NK-92 (cell line): ENCODE data around the gene GATA2.

ENCODE experiments used
- DNase-seq: peaks from one replicate; lab custom pipeline; 2025; ENCODE audit not compliant: unreplicated experiment; lab: John Stamatoyannopoulos, UW

GATA2 gene

DNA sequence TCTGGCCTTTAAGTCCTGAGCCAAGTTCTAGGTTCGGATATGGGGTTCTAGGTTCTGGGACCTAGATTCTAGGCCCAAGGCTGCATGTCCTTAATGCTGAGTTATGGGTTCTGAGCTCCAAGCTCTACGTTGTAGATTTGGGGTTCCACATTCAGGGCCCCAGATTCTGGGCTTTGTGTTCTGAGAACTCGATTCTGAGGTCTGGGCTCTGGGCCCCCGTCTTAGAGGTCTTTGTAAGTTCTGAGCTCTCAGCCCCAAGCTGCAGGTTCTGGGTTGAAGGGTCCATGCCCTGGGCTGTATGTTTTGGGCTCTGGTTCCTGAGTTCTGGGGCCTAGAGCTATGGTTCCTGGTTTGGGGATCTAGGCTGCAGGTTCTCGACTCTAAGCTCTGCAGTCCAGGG, 16.3 kb downstream of the GATA2 start:
- no peak for DNase-seq

DNA sequence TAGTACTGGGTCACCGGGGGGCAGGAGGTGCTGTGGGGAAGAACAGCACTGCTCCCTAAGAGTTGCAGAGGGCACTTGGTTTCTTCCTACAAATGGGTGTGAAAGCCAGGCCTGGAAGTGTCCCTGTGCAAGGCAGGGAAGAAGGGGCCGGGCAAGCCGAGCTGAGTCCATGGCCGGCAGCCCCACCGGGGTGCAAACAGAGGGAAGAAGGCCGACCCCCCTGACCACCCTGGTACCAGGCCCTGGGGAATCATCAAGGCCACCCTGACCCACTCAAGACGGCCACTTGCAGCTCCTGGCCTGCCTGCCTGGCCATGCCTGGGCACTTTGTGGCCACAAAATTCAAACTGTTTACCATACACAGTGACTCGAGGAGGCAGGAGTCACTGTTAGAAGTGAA, 17.6 kb downstream of the GATA2 start:
- DNase-seq, result no peak

DNA sequence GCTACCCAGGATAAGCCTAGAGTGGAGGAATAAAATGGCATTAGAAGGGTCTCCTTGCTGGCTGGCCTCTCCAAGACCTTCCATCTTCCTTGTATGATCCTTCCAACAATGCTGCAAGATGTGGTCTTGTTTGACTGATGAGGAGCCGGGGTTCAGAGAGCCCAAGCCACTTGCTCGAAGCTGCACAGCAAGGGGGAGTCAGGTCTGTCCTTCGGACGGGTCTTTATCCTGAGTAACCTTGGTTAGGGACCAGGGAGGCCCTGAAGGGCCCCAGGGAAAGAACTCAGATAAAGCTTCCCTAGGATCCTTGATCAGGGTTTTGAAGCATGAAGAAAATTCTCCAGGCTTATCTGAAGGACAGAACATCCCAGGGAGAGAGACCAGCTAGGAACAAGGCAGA, 19.3 kb downstream of the GATA2 start:
- no peak for DNase-seq

DNA sequence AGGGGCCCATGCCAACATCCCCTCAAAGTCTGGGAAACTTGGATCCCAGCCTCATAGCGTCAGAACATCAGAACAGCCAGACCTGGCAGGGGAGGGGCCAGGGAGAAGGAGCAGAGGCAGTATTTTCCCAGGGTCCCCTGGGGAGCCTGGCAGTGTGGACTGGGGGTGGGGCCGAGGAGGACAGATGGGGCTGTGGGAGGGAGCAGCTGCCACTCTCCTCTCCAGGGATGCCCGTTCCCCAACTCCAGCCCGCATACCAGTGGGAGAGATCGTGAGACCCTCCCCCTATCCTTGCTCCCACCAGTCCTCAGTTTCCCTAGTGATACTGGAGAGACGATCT, 19.9 kb downstream of the GATA2 start:
- no peak for DNase-seq

DNA sequence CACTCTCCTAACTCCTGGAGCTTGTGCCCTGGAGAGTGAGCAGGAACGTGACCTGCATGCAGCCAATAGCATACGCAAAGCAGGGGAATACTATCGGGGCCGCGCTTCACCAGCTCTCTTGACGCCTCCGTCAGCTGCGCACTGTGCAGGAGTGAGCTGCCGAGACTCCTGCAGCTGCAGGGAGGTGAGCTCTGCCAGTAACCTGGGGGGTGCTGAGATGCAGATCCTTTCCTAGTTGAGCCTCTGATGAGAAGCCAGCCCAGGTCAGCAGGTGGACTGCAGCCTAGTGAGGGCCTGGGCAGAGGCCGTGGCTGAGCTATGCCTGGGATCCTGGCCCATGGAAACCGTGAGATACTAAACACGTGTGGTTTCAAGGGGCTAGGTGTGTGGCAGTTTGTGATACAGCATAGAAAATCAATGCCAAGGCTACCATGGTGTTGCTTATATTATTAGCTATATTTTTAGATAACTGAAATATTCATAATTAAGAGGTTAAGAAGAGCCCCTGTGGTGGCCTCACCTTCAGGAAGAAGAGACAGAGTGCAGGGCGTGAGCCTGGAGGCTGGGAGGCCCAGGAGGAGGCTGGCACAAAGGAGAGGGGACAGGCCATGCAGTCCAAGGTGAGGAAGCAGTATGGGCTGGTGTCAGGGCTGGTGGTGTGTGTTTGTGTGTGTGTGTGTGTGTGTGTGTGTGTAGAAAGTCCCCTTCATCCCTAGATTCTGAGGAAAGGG, 20.4 kb downstream of the GATA2 start:
- DNase-seq, result no peak

DNA sequence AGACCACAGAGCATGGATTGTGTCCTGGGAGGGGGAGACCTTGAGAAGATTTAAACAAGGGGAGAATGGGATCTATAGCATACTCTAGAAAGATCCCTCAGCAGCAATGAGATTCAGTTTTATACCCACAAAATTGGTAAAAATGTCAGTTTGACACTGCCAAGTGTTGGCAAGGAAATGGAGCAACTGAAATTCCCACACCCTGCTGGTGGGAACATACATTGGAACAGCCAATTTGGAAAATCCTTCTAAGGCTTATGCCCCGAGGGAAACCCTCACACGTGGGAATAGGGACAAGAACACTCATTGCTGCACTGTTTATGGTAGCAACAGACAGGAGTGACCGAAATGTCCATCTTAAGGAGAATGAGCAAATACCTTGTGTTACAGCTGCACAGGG, 21.3 kb downstream of the GATA2 start:
- no peak for DNase-seq

DNA sequence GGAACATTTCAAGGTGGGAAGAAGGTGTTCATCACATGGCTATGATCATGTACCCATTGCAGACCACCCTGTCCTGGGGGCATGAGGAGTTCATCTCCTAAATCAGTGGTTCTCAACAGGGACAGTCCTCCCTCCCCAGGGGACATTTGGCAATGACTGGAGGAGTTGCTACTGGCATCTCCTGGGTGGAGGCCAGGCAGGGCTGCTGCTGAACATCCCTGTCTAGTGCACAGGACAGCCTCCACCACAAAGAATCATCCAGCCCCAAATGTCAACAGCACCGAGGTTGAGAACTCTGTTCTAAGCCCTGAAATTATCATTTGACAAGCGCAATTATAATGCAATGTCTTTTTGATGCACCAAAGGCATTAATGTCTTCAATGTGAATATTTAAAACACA, 21.9 kb downstream of the GATA2 start:
- DNase-seq, result no peak

DNA sequence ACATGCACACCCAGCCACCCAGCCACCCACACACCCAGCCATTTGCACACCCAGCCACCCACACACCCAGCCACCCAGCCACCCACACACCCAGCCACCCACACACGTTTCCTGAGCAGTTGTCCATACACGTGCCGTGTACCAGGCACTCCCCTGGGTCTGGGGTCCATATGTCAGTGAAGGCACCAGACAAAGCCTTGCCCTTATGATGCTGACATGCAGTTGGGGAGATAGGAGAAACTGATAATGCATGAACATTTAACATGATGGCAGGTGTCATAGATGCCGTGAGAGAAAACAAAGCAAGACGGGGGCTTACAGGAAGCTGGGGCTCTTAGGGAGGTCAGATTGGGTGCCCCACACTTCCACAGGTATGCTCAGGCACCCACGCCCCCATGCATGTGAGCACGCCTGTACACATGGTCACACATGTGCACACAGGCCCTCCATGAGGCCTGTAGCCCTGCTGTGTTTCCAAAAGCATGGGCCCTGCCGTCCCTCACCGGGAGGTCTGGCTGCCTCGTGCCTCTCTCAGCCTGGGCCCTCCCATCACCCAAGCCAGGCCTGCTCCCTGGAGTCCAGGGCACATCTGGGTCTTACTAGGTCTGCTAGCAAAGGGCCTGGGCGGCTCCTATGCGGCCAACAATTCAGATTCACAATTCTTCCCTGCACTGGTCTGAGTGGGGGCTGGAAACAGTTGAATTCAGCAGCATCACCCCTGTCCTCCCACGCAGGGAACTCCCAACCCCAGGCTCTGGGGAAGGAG, 22.7 kb downstream of the GATA2 start:
- no peak for DNase-seq

DNA sequence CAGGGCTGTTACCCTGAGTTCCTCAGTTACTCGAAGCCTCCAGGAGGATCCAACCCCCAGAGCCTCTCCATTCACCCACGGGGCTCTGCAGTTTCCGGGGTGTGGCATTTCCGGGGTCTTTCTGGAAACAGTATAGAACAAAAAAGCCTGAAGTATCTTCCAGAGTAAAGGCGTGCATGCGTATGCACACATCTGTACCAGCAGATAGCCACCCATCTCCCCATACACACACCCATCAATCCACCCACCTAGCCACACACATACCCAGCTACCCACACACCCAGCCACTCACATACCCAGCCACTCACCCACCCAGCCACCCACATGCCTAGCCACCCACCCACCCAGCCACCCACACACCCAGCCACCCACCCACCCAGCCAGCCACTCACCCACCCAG, 23.4 kb downstream of the GATA2 start:
- no peak for DNase-seq

DNA sequence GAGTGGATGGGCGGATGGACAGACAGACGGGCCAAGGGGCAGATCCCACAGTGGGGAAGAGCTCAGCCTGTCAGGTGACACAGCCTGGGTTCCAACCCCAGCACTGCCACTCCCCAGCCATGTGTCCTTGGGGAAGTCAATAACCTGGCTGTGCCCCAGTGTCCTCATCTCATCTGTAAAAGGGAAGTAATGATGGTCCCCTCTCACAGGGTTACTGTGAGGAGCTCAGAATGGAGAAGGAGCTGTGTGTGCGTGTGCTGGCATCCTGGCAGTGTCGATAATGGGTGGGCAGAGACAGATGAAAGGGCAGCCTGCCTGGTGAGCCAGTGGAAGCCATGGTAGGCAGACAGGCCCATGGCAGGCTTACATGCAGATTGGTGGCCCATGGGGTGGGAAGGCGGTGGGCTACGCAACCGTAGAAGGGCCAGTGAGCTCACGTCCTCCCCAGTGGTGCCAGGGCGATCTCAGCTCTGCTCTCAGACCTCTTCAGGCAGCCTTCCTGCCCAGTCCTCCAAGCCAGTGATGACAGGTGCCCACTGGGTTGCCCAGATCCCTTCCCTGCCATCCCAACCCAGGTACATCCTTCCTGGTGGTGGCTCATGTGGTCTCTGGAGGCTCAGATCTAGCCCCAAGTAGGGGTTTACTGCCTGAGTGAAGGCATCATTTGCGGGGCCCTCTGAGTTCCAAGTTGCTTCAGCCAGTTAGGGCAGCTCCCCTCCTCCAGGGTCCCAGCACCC, 24.0 kb downstream of the GATA2 start:
- no peak for DNase-seq

DNA sequence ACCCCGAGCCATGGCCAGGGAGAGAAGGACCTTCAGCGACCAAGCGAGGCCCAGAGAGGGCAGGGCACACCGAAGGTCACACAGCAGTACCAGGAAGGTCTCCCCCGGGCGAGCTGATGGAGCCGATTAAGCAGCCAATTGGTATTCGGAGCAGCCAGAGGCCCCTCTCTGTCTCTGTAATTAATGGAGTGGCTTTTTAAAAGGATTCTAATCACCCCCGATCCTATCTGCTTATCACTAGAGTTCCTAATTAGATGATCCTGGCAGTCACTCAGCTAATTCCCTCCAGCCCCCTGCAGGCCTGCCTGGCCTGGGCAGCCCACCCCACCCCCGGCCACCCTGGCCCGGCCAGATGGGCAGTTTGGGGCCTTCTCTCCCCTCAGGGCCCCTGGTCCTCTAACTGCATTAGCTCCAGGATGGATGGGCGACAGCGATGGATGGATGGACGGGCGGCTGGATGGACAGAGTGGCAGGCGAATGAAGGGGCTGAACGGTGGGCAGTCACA, 24.7 kb downstream of the GATA2 start:
- DNase-seq, result no peak

DNA sequence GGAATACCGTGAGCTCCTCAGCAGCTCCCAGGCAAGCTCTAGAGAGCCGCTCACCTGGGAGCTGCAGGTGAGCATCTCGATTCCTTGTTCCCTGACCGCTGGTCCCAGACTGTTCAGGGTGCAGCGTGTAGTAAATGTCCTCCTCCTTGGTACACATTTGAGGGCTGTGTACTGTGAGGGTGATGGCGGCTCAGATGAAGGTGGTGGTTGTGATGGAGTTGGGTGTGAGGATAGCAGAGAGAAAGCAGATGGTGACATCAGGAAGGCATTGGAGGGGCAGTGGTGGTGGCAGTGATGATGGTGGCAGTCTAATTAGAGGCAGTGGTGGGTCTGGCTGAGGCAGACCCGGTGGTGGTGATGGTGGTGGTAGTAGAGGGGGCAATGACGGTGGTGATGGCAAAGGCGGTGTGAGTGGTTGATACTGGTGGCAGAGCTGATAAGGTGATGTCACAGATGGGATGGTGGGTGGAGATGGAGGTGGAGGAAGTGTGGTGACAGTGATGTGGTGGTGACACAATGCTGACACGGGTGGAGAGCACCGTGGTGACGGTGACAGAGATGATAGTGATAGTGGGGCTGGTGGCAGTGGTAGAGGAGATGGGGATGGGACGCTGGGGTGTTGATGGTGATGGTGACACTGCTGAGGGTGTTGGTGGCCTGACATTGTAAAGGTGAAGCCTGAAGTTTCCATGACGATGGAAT, 26.0 kb downstream of the GATA2 start, which contains the start of gene DNAJB8:
TSS of gene DNAJB8 (minus strand) at position 51 of the 702 bp plus-strand sequence. CDS start 3,645 bp downstream, outside the sequence.
- no peak for DNase-seq

DNA sequence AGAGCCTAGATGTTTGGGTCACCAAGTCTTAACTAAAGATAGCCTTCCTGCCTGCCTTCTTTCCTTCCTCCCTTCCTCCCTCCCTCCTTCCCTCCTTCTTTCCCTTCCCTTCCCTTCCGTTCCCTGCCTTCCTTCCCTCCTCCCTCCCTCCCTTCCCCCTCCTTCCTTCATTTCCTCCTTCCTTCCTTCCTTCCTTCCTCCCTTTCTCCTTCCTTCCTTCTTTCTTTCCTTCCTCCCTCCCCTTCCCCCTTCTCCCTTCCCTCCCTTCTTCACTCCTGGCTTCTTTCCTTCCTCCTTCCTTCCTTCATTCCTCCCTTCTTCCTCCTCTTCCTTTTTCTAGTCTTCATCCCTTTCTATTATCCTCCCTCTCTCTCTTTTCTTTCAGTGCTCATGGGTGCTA, 28.3 kb downstream of the GATA2 start:
- no peak for DNase-seq

DNA sequence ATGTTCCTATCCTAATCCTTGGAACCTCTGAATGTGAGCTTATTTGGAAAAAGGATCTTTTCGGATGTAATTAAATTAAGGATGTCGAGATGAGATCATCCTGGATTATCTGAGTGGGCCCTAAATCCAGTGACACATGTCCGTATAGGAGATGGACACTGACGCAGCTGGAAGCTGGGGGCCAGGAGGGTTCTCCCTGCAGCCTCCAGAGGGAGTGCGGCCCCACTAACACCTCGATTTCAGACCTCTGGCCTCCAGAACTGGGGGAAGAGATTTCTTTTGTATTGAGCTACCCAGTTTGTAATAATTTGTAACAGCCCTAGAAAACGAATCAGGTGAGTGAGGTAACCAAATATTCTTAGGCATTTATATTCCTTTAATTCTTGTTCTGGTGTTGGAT, 28.8 kb downstream of the GATA2 start:
- no peak for DNase-seq

DNA sequence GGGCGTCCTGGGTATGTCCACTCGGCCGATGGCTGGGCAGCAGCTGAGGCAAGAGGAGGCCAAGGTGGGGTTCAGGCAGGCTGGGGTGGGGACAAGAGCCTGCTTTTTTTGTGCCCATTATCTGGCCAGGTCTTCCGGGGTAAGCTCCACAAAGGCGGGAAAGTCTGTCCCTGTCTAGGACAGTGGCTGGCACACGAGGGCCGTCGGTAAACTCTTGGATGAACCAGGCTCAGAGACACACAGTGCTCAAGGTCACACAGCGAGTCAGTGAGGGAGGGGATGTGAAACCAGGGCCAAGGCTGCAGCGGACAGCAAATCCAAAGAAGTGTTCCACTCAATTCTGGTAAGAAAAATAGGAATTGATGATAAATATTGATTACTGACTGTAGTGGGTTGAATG, 29.2 kb downstream of the GATA2 start:
- DNase-seq, result no peak

DNA sequence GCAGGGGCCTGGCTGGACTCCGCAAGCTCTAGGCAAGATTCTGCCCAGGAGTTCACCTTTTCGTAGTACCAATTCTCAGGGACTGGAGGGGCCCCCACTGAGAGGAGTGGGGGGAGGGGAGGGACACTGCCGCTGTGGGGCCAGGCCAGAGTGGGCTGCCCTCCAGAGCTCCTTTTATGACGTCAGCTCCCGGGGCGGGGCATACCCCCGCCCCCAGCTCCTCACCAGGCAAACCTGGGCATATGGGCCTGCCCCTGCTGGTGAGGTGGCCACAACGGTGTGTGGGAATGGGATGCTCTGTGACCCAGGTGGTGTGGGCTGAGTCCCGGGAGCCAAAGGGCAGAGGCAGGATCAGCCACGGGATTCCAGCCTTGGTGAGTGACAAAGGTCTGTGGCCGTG, 29.6 kb downstream of the GATA2 start:
- DNase-seq, result no peak

DNA sequence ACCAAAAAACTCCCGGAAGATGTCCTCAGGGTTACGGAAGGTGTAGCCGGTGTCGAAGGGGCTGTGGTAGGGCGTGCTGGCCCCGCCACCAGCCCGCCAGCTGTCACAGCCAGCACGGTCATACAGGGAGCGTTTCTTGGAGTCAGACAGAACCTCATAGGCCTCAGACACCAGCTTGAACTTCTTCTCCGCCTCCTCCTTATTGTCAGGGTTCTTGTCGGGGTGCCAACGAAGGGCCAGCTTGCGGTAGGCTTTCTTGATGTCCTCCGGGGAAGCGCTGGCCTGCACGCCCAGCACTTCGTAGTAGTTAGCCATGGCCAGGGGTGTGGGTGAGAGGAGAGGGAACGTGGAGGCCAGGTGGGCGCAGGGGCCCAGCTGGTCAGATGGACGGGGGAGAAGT, 30.1 kb downstream of the GATA2 start:
- DNase-seq, result no peak

DNA sequence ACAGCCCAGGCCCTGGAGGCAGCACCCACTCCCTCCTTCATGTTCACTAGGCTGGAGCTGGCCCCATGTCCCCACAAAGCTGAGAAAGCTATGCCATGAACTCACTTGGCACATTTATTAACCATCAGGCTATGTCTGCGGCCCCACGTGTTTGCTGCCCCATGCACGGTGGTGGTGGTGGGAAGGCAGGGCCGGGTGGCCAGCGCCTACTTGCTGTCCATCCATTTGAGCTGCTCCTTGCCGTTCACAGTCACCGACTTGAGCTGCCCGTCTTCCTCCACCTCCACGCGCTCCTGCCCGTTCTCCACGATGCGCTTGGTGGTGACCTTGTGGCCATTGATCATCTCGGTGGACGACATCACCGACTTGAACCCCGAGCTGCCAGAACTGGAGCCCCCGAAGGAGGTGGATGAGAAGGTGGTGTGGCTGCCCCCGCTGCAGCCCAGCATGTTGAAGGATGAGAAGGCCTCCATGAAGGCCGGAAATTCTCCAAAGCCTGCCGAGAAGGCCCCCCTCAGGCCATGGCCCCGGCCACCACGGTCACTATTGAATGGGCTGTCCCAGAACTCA, 30.6 kb downstream of the GATA2 start:
- no peak for DNase-seq

DNA sequence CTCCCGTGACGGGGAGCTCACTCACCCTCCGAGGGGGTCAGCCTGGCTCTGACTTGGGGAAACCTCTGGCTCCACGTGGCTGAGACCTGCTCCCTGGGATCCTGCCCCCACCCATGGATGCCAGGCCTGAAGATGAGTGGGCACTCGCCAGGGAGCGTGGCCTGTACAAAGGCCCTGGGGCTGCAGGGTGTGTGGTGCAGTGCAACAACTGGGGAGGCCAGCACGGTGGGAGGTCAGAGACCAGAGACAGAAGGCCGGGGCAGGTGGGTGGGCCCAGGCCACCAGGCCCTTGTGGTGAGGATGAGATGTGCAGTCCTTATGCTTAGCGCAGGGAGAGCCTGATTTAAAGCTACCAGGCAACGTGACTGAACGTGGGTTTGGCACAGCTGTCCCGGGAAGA, 31.3 kb downstream of the GATA2 start:
- no peak for DNase-seq

DNA sequence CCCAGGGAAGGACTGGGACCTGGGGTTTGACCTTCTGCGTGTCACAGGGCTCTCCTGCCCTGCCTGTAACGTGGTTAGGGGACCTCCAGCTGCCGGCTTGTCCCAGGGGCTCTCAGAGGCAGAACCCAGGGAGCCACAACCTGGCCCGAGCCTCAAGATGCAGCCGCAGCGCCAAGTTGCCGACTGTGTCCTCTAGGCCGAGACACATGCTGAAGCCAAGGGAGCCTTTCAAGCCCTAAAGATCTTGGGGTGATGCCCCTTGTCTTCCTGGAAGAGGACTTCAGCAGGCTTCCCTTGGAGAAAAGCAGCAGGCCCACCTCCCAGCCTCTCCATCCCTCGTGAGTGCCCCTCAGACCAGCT, 33.6 kb downstream of the GATA2 start:
- no peak for DNase-seq
